Epithelial cell of proximal tubule (primary cell): ENCODE results near the gene FBRSL1. TPM values are rescaled to one million over a fixed set of nuclear protein-coding genes. Genes with fewer than 3 reads are reported as not detected.
A peak's percentile ranks its signal among the peaks of the same experiment; 100 is the strongest.

Experiments
- DNase-seq: peaks from one replicate; pipeline ENCODE4 v3.0.0-alpha.2; 2011; ENCODE audit warnings: low read depth
- H3K4me3 ChIP-seq: 2 replicates; pipeline ENCODE4 v1.5.1; 2011; ENCODE audit warnings: low read depth, mild to moderate bottlenecking, low read length
- total RNA-seq: library from RNA; depleted of rRNA; stranded (reverse); fragments of >200 nt; gene quantifications from 2 replicates; pipeline ENCODE4 v1.2.3, GENCODE V29; 2015
- TF ChIP-seq, protein P1 (sequence below): conservative IDR thresholded peaks from 2 replicates; pipeline ENCODE4 v1.5.1; 2012; ENCODE audit warnings: low read depth, mild to moderate bottlenecking, low read length

Gene FBRSL1
- total RNA-seq, 1 donor from 2014 or later = 95.9 TPM

GRCh38 chr12:132523576-132524331, 33.8 kb downstream of the FBRSL1 start:
- H3K4me3 ChIP-seq = no peak overlapping the region
- TF ChIP-seq, protein P1, sequence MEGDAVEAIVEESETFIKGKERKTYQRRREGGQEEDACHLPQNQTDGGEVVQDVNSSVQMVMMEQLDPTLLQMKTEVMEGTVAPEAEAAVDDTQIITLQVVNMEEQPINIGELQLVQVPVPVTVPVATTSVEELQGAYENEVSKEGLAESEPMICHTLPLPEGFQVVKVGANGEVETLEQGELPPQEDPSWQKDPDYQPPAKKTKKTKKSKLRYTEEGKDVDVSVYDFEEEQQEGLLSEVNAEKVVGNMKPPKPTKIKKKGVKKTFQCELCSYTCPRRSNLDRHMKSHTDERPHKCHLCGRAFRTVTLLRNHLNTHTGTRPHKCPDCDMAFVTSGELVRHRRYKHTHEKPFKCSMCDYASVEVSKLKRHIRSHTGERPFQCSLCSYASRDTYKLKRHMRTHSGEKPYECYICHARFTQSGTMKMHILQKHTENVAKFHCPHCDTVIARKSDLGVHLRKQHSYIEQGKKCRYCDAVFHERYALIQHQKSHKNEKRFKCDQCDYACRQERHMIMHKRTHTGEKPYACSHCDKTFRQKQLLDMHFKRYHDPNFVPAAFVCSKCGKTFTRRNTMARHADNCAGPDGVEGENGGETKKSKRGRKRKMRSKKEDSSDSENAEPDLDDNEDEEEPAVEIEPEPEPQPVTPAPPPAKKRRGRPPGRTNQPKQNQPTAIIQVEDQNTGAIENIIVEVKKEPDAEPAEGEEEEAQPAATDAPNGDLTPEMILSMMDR = peak; percentile 84
- DNase-seq = no peak

GRCh38 chr12:132524405-132524804, 34.5 kb downstream of the FBRSL1 start:
- no peak overlapping the region for H3K4me3 ChIP-seq
- TF ChIP-seq, protein P1 = no peak
- DNase-seq = peak; percentile 56

- no peak overlapping the region for H3K4me3 ChIP-seq
- DNase-seq = no peak
- TF ChIP-seq, protein P1 = peak; percentile 13
Measured at GRCh38 chr12:132525011-132525832, 35.3 kb downstream of the FBRSL1 start.

DNA sequence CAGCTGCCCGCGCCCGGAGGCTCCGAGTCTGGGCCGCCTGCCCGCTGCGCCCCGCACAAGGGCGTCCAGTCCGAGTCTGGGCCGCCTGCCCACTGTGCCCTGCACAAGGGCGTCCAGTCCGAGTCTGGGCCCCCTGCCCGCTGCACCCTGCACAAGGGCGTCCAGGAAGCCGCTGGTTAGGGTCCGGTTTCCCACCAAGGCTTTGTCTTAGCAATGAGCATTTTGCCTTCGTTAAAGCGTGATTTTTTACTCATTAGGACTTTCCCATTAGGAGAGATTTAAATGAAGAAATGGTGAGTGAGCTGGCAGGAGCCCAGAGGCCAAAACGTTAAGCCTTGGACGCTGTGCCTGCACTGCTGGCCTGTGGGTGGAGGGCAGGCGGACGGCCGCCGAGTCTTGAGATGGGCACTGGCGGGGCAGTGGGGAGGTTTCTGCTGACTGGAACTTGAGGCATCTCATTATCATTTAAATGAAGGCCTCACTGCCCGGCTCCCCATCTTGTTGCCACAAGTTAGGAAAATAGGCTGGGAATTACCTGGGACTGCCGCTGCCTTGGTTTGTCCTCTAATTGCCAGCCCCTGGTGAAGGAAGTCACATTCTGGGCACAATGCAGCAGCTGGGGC, 36.0 kb downstream of the FBRSL1 start:
- no peak for DNase-seq
- H3K4me3 ChIP-seq = no peak overlapping the region
- TF ChIP-seq, protein P1 = no peak

- TF ChIP-seq, protein P1 = no peak
- no peak overlapping the region for H3K4me3 ChIP-seq
- DNase-seq = no peak
Measured at GRCh38 chr12:132527186-132527882, 37.4 kb downstream of the FBRSL1 start.

GRCh38 chr12:132527883-132528264, 37.9 kb downstream of the FBRSL1 start:
- no peak for DNase-seq
- no peak overlapping the region for H3K4me3 ChIP-seq
- TF ChIP-seq, protein P1 = no peak
